HG03175 (cell line): ENCODE data around the gene VAPA.
A peak's percentile ranks its signal among the peaks of the same experiment; 100 is the strongest.

Source experiments
- ATAC-seq: cut with Tn5 transposase; IDR thresholded peaks from one replicate; pipeline ENCODE4 v1.9.1; 2021; ENCODE audit warnings: mild to moderate bottlenecking, moderate library complexity; ENCODE audit not compliant: unreplicated experiment

VAPA gene

DNA sequence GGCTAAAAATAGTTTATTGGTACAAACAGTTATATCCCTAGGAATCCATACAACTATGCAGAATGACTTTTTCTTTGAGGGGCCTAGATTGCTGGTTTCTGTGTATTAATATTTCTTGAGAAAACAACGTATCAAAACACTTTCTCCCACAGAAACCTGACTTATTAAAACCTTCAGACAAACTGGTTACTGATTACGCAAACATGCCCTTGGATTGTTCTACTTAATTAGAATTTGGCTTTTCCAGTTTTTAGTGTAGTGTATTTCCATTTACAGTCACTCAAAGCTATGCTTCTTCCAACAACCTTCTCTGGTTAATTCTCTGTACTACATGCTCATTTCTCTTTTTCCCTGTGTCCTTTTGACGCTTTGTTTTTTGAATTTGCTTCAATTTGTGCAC is 20.0 kb downstream of the VAPA start:
- no peak for ATAC-seq

DNA sequence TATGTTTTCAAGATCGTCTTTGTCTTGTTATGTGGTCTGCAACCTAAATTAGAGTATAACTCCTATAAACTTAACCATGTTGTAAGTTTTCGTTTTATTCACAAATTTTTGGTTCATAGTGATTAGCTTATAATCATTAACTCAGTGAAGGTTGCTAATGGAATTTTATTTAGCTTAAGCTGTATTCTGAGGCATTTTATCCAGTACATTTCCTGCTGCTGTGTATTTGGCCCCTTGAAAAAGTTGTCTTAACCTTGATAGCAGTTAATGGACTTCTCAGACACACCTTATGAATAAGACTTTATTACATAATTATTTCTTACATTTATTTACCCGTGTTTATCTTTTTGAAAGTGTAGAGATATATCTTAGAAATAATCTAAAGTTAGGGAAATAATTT is 20.5 kb downstream of the VAPA start:
- no peak for ATAC-seq

GRCh38 chr18:9941103-9941502 is 27.3 kb downstream of the VAPA start:
- ATAC-seq = no peak

DNA sequence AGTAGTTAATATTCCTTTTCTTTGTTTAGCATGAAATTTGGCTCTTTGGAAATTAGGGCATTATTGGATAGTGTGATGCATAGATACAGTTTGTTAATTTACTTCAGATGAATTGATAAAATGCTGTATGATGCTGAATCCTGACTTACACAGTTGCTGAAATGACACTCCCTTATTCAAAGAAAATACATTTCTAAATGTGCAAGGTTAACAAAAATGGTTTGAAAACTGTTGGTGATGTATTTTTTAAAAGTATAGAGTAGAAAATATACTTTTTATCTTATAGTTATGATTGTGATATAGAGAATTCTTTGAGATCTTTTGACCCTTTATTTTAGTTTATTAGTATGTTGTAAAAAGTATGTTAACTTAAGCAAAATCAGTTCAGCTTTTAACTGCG is 27.8 kb downstream of the VAPA start:
- ATAC-seq = no peak

DNA sequence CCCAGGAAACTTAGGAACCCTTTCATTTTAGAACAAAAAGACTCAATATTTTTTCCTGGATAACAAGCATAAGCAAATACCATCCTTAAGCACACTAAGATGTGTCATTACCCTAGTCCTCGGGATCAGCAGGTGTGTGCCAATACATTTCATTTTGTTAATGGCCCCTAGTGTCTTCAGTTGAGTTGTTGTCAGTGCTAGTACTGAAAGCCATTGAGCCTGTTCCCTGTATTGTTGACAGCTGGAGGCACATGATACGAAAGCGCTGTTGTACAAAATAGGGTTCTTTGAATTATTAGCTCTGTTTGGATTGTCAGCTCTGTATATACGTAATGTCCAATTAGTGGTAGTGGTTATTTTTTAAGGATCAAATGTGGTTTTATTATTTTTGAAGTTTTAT is 29.5 kb downstream of the VAPA start:
- ATAC-seq = no peak

DNA sequence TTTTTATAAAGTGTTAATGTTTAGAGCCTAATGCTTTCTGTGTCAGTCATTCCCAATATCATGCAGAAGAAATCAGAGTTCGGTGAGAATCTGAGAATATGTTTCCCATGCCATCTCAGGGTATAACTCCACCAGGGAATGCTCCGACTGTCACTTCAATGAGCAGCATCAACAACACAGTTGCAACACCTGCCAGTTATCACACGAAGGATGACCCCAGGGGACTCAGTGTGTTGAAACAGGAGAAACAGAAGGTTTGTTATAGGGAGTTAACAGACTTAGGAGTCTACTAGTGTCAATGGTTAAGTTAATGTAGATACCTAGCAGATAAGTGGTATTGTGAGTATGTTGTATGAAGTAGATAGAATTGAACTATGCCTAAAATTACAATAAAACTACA is 31.0 kb downstream of the VAPA start:
- ATAC-seq = no peak

GRCh38 chr18:9946831-9947230 is 33.0 kb downstream of the VAPA start:
- no peak for ATAC-seq

- no peak for ATAC-seq
These were observed 33.4 kb downstream of the VAPA start for GRCh38 chr18:9947248-9947647.

GRCh38 chr18:9949315-9949714 is 35.5 kb downstream of the VAPA start:
- ATAC-seq = no peak

- ATAC-seq = no peak
These were observed 36.0 kb downstream of the VAPA start for GRCh38 chr18:9949861-9950260.

DNA sequence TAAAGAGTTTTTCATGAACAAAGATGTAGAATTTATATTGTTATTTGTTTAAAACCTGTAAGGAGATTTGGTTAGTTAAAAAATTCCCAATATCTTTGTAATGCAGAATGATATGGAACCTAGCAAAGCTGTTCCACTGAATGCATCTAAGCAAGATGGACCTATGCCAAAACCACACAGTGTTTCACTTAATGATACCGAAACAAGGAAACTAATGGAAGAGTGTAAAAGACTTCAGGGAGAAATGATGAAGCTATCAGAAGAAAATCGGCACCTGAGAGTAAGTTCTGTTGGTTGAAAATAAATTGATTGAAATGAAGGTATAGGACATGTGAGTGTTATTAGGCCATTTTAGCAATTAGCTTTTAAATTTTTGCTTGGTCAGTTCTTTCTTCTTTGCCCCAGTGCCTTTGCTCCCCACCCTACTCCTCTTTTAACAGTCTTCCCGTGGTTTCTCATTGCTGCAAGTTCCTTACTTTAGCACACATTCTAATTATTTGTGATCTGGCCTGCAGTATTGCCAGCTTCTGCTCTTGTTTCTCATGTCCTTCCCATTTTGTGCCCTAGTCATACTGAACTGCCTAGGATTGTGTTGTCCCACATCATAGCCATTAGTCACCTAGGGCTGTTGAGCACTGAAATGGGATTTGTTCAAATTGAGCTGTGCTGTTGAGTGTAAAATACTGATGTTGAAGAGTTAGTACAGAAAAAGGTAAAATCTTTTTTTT is 36.6 kb downstream of the VAPA start:
- ATAC-seq = no peak

GRCh38 chr18:9951022-9951859 is 37.4 kb downstream of the VAPA start:
- ATAC-seq = peak; percentile 58

GRCh38 chr18:9952633-9953416 is 39.0 kb downstream of the VAPA start:
- no peak for ATAC-seq

DNA sequence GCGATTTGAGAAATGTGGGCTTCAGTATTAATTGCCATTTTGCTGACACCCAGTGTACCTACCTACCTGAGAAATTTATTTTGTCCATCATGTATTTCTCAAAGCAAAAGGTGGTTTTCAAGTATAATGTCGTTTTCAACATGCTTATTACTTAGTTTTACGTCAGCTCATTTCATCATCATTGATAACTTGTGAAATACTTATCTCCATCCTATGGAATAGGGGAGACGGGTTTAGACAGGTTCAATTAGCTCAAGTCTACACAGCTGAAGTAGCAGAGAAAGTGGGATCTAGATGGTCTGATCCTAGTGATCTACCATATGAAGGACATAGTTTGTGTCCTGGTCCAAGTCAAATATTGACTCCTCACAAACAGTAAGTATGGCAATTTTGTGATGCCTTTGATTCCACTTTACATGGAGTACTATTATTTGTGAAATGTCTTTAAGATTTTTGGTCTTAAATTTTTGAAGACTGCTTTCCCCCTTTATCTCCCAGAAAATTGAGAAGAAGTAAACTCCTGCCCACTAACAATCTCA is 45.1 kb downstream of the VAPA start:
- ATAC-seq = no peak

DNA sequence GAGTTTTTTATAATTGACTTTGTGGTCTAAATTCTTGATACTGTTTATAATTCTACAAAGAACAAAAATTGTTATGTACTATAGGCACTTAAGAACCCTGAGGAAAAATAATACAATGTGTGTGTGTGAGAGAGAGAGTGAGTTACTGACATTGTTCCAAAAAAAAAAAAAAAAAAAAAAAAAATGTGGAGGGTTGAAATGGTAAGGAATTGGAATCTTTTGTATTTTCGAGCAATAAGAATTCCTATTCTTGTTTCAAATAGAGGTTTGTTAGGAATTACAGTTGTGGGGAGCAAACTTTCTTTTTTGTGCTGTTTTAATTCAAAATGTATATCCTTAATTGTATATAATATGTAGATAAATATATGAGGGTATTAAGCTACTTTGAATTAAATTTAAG is 45.7 kb downstream of the VAPA start:
- ATAC-seq = no peak

GRCh38 chr18:9960258-9960904 is 46.6 kb downstream of the VAPA start:
- no peak for ATAC-seq

DNA sequence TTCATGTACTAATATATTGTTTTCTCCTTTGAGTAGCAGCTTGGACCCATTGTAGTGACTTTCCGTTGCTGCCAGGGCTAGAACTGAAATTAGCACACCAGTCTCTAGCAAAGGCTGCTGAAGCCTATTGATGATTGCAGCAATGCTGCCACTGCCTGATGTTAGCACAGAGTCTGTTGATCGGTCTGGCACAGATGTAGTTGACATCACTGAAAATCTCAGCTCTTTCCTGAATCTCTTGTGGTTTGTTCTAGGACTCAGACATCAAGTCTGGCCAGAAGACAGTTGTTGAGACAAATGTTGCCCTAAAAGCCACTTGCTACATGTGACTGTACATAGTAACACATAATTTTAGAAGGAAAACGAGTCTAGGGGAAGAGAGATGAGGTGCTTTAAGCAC is 47.2 kb downstream of the VAPA start:
- no peak for ATAC-seq

DNA sequence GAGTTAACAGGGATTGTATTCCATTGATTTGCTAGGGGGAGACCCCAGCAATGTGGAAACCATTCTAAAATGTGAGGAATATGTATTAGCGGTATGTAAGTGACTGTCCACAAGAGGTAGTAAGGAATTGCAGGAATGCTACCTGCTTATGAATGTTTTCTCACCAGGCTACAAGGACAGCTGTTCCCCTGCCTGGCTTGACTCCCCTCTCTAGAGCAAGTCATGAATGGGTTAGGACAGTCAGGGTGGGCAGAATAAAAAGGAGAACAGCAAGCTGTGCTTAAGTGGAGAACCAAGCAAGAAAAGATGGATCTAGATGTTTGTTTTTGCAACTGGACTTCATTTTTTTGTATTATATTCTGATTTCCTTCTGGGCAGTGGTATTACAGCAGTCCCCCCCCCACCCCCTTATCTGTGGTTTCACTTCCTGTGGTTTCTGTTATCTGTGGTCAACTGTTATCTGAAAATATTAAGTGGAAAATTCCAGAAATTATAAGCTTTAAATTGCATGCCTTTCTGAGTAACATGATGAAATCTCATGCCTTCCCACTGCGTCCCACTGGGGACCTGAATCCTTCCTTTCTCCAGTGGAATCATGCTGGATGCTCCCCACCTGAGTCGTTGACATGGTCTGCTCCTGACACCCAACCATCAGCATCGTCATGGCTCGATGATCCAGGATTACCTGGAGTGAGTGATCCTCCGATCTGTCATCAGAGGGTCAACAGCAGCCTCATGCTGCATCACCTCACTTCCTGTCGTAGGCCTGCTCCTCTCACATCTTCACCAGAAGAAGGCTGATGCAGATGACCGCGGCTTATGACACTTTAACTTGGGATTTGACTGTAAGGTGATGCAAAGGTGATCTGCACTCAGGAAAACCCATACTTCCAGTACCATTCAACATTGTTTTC is 52.2 kb downstream of the VAPA start:
- ATAC-seq = no peak

- no peak for ATAC-seq
These were observed 54.4 kb downstream of the VAPA start for GRCh38 chr18:9968081-9968848.
